HepG2 (cell line): ENCODE results near the gene MIX23. TPM values are rescaled to one million over a fixed set of nuclear protein-coding genes. Genes with fewer than 3 reads are reported as not detected.

Experiments used
- AHDC1 ChIP-seq: sonication (generic); formaldehyde crosslinking; IDR thresholded peaks from 2 replicates; pipeline ENCODE4 v1.5.1; 2020; ENCODE audit warnings: mild to moderate bottlenecking, missing genetic modification reagents, borderline replicate concordance
- ATF3 ChIP-seq: sonication (generic); formaldehyde crosslinking; IDR thresholded peaks from 2 replicates; pipeline ENCODE4 v1.4.0; 2020; ENCODE audit warnings: missing genetic modification reagents
- BATF2 ChIP-seq: sonication (generic); formaldehyde crosslinking; IDR thresholded peaks from 2 replicates; pipeline ENCODE4 v1.8.0; 2022; ENCODE audit warnings: mild to moderate bottlenecking, missing genetic modification reagents, moderate library complexity
- E2F5 ChIP-seq: sonication (generic); formaldehyde crosslinking; conservative IDR thresholded peaks from 2 replicates; pipeline ENCODE4 v1.4.0; 2020; ENCODE audit warnings: missing genetic modification reagents
- HCFC1 ChIP-seq: fragments of 150-350 bp; IDR thresholded peaks from 2 replicates; pipeline ENCODE4 v1.6.1; 2014; ENCODE audit warnings: low read depth, low read length
- ISX ChIP-seq: sonication (generic); formaldehyde crosslinking; conservative IDR thresholded peaks from 2 replicates; pipeline ENCODE4 v1.5.0; 2020; ENCODE audit warnings: missing genetic modification reagents
- MAFF ChIP-seq: IDR thresholded peaks from 2 replicates; pipeline ENCODE4 v1.6.1; 2011; ENCODE audit warnings: low read depth, low read length, improper control_type of control experiment
- NFKBIZ ChIP-seq: IDR thresholded peaks from 2 replicates; pipeline ENCODE4 v1.6.1; 2018; ENCODE audit warnings: missing genetic modification reagents, missing compliant biosample characterization
- NR3C1 ChIP-seq: sonication (generic); formaldehyde crosslinking; IDR thresholded peaks from 2 replicates; pipeline ENCODE4 v1.4.0; 2020; ENCODE audit warnings: missing genetic modification reagents
- PCBP2 ChIP-seq: fragments of 200-400 bp; formaldehyde crosslinking; optimal IDR thresholded peaks from 2 replicates; pipeline ENCODE3; 2018; ENCODE audit warnings: low read length, low read depth; ENCODE audit not compliant: poor library complexity, severe bottlenecking
- SPEN ChIP-seq: sonication (generic); formaldehyde crosslinking; IDR thresholded peaks from 2 replicates; pipeline ENCODE4 v1.5.1; 2020; ENCODE audit warnings: low read depth, mild to moderate bottlenecking, missing genetic modification reagents
- THAP7 ChIP-seq: sonication (generic); formaldehyde crosslinking; IDR thresholded peaks from 2 replicates; pipeline ENCODE4 v1.8.1; 2023; ENCODE audit warnings: mild to moderate bottlenecking, missing genetic modification reagents
- XRCC5 ChIP-seq: fragments of 200-400 bp; formaldehyde crosslinking; optimal IDR thresholded peaks from 2 replicates; pipeline ENCODE3; 2017; ENCODE audit warnings: mild to moderate bottlenecking, low read length
- ZBTB3 ChIP-seq: sonication (generic); formaldehyde crosslinking; IDR thresholded peaks from 2 replicates; pipeline ENCODE4 v1.4.0; 2020; ENCODE audit warnings: low read depth, mild to moderate bottlenecking, moderate library complexity, missing genetic modification reagents, borderline replicate concordance
- ZMYM3 ChIP-seq: sonication (generic); formaldehyde crosslinking; IDR thresholded peaks from 2 replicates; pipeline ENCODE4 v1.5.1; 2020; ENCODE audit warnings: mild to moderate bottlenecking, missing genetic modification reagents
- ZNF12 ChIP-seq: sonication (generic); formaldehyde crosslinking; IDR thresholded peaks from 2 replicates; pipeline ENCODE4 v1.5.0; 2020; ENCODE audit warnings: missing genetic modification reagents
- ZNF205 ChIP-seq: IDR thresholded peaks from 2 replicates; pipeline ENCODE4 v1.6.1; 2018; ENCODE audit warnings: missing biosample characterization, missing genetic modification reagents
- ZNF292 ChIP-seq: sonication (generic); formaldehyde crosslinking; IDR thresholded peaks from 2 replicates; pipeline ENCODE4 v1.8.1; 2022; ENCODE audit warnings: mild to moderate bottlenecking, low read depth, missing genetic modification reagents, borderline replicate concordance
- ZNF331 ChIP-seq: sonication (generic); formaldehyde crosslinking; IDR thresholded peaks from 2 replicates; pipeline ENCODE4 v1.4.0; 2020; ENCODE audit warnings: missing genetic modification reagents
- ZNF747 ChIP-seq: sonication (generic); formaldehyde crosslinking; IDR thresholded peaks from 2 replicates; pipeline ENCODE4 v1.8.1; 2023; ENCODE audit warnings: missing genetic modification reagents, mild to moderate bottlenecking, borderline replicate concordance
- ZNF768 ChIP-seq: sonication (generic); formaldehyde crosslinking; IDR thresholded peaks from 2 replicates; pipeline ENCODE4 v1.4.0; 2020; ENCODE audit warnings: missing genetic modification reagents
- polyA plus RNA-seq, 8 experiments: library from polyadenylated mRNA; depleted of rRNA in 3 of 8; stranded (reverse) in 7 of 8; unstranded in 1 of 8; fragments of >200 nt; fragmentation: Illumina TruSeq in 4 of 8; extraction: Trizol in 4 of 8; gene quantifications; 2 replicates each; pipeline versions ENCODE4 v1.2.1 to v1.2.3, GENCODE V29; 2011 to 2016; ENCODE audit warnings: low read depth in 4 of 8, missing spikeins in 1 of 8, mixed read lengths in 1 of 8; ENCODE audit not compliant: insufficient read depth in 1 of 8
- total RNA-seq, 5 experiments: library from RNA; depleted of rRNA; stranded (reverse); fragments of >200 nt; fragmentation: Illumina TruSeq; extraction: Trizol; gene quantifications; 2 replicates each; pipeline ENCODE4 v1.2.3, GENCODE V29; 2016; ENCODE audit warnings: low read depth in 1 of 5

The MIX23 gene
- total and polyA plus RNA-seq, 2 of the 13 experiments (the other 11 are each of a cell fraction or from before 2014, with no cell fraction given) = 20.0 to 152 TPM

- TF ChIP-seq HCFC1 (peak; percentile 39), ZNF747 (CRISPR knock-in tag) (peak; percentile 95), ZNF331 (CRISPR knock-in tag) (peak; percentile 95), NR3C1 (CRISPR knock-in tag) (no peak), ZNF12 (CRISPR knock-in tag) (peak; percentile 81; the same call in 1 of the 2 replicates), ZNF768 (CRISPR knock-in tag) (peak; percentile 85), ATF3 (CRISPR knock-in tag) (peak; percentile 53; the same call in 1 of the 2 replicates), E2F5 (CRISPR knock-in tag) (0 out of 2 replicates have a peak, but pooled peaks have one; percentile 21), SPEN (CRISPR knock-in tag) (peak; percentile 96), BATF2 (CRISPR knock-in tag) (0 out of 2 replicates have a peak, but pooled peaks have one; percentile 49), ZNF292 (peak; percentile 95), PCBP2 (no peak), NFKBIZ (CRISPR knock-in tag) (0 out of 2 replicates have a peak, but pooled peaks have one; percentile 28), AHDC1 (CRISPR knock-in tag) (peak; percentile 55; the same call in 1 of the 2 replicates), ZNF205 (peak; percentile 92), ZMYM3 (CRISPR knock-in tag) (peak; percentile 73), MAFF (no peak), ZBTB3 (CRISPR knock-in tag) (peak; percentile 58; the same call in 1 of the 2 replicates), THAP7 (CRISPR knock-in tag) (peak; percentile 73; the same call in 1 of the 2 replicates), ISX (peak; percentile 84), XRCC5 (peak; percentile 93)
These were observed 1.0 kb upstream of the MIX23 start, which contains the start of gene FAM162A (continued) for GRCh38 chr3:122383771-122384697.
